WERI-Rb-1 (cell line): ENCODE data around the gene ALOX5.

Experiments
- DNase-seq: peaks from one replicate; pipeline ENCODE4 v3.0.0-alpha.2; 2020
- H3K27ac ChIP-seq: fragments of 250-450 bp; sonication (Bioruptor Pico); 2 replicates; pipeline ENCODE4 v1.5.1; 2020; ENCODE audit warnings: mild to moderate bottlenecking, moderate library complexity
- H3K27me3 ChIP-seq: fragments of 250-450 bp; sonication (Bioruptor Pico); 2 replicates; pipeline ENCODE4 v1.5.1; 2021; ENCODE audit warnings: mild to moderate bottlenecking, low read depth, moderate library complexity; ENCODE audit not compliant: insufficient read depth, severe bottlenecking
- H3K36me3 ChIP-seq: fragments of 250-450 bp; sonication (Bioruptor Pico); 2 replicates; pipeline ENCODE4 v1.5.1; 2020; ENCODE audit warnings: mild to moderate bottlenecking, moderate library complexity
- H3K4me3 ChIP-seq: 2 replicates; pipeline ENCODE4 v1.5.1; 2011; ENCODE audit warnings: low read depth, mild to moderate bottlenecking, control low read depth, low read length
- H3K9me3 ChIP-seq: fragments of 250-450 bp; sonication (Bioruptor Pico); 2 replicates; pipeline ENCODE4 v1.5.1; 2021; ENCODE audit warnings: mild to moderate bottlenecking, moderate library complexity; ENCODE audit not compliant: severe bottlenecking
- CTCF ChIP-seq: IDR thresholded peaks from 2 replicates; pipeline ENCODE4 v1.5.1; 2011; ENCODE audit warnings: low read depth, mild to moderate bottlenecking, control low read depth, inconsistent platforms, low read length

The ALOX5 gene

DNA sequence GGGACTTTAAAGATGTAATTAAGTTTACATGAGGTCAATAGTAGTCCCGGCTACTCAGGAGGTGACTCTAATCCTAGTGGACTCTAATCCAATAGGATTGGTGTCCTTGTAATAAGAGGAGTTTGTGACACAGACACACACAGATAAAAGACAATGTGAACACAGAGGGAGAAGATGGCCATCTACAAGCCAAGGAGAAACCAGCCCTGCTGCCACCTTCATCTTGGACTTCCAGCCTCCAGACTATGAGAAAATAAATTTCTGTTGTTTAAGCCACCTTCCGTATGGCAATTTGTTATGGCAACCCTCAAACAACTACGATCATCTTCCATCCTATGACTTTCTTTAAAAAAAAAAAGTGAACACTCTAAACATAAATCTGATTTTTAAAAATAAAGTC is 116.3 kb downstream of the ALOX5 start:
- Histone ChIP-seq H3K27me3 (no peaks in the 10 kb centered on the region), H3K36me3 (peaks cover 3% of the 10 kb centered on the region; the same call in 1 of the 2 replicates), H3K4me3 (no peak overlapping the region), H3K9me3 (no peaks in the 10 kb centered on the region), H3K27ac (no peak overlapping the region)
- no peak for TF ChIP-seq CTCF
- DNase-seq = no peak

GRCh38 chr10:45491061-45491460 is 117.0 kb downstream of the ALOX5 start:
- Histone ChIP-seq H3K27me3 (no peaks in the 10 kb centered on the region), H3K27ac (no peak overlapping the region), H3K4me3 (no peak overlapping the region), H3K36me3 (peaks cover 3% of the 10 kb centered on the region; the same call in 1 of the 2 replicates), H3K9me3 (no peaks in the 10 kb centered on the region)
- no peak for DNase-seq
- TF ChIP-seq CTCF = no peak
